ENCODE results near the gene MYCN.
A peak's percentile ranks its signal among the peaks of the same experiment; 100 is the strongest.

MYCN gene

GRCh38 chr2:15930589-15931318, 9.6 kb upstream of the MYCN start:
- no peak overlapping the region for H3K4me3 ChIP-seq (ENCODE audit: low read depth, low read length)

- H3K4me3 ChIP-seq (ENCODE audit: low read depth, low read length) = no peak overlapping the region
Observed at GRCh38 chr2:15931319-15931890, 8.9 kb upstream of the MYCN start.

GRCh38 chr2:15931950-15932349, 8.4 kb upstream of the MYCN start:
- no peak overlapping the region for H3K4me3 ChIP-seq (ENCODE audit: low read depth, low read length)

- no peak overlapping the region for H3K4me3 ChIP-seq (ENCODE audit: low read depth, low read length)
Observed at GRCh38 chr2:15932394-15933183, 7.8 kb upstream of the MYCN start.

GRCh38 chr2:15933184-15933845, 7.0 kb upstream of the MYCN start:
- H3K4me3 ChIP-seq (ENCODE audit: low read depth, low read length) = no peak overlapping the region

- no peak overlapping the region for H3K4me3 ChIP-seq (ENCODE audit: low read depth, low read length)
Observed at GRCh38 chr2:15934291-15934945, 5.9 kb upstream of the MYCN start.

- H3K4me3 ChIP-seq (ENCODE audit: low read depth, low read length) = no peak overlapping the region
Observed at GRCh38 chr2:15935189-15935588, 5.2 kb upstream of the MYCN start.

GRCh38 chr2:15935675-15936074, 4.7 kb upstream of the MYCN start:
- no peak overlapping the region for H3K4me3 ChIP-seq (ENCODE audit: low read depth, low read length)

- H3K4me3 ChIP-seq (ENCODE audit: low read depth, low read length) = no peak overlapping the region
Observed at GRCh38 chr2:15936277-15937104, 3.9 kb upstream of the MYCN start.

- no peak overlapping the region for H3K4me3 ChIP-seq (ENCODE audit: low read depth, low read length)
Observed at GRCh38 chr2:15937105-15937881, 3.1 kb upstream of the MYCN start.

GRCh38 chr2:15937882-15938802, 2.2 kb upstream of the MYCN start:
- no peak overlapping the region for H3K4me3 ChIP-seq (ENCODE audit: low read depth, low read length)

GRCh38 chr2:15938803-15939555, 1.4 kb upstream of the MYCN start:
- H3K4me3 ChIP-seq (ENCODE audit: low read depth, low read length) = no peak overlapping the region

- peak overlapping the region; percentile 2 for H3K4me3 ChIP-seq (ENCODE audit: low read depth, low read length)
Observed at GRCh38 chr2:15939556-15939853, 845 bp upstream of the MYCN start.

GRCh38 chr2:15940661-15941480, 521 bp downstream of the MYCN start:
- peak overlapping the region; percentile 83 for H3K4me3 ChIP-seq (ENCODE audit: low read depth, low read length)

- peak overlapping the region; percentile 88 for H3K4me3 ChIP-seq (ENCODE audit: low read depth, low read length)
Observed at GRCh38 chr2:15941481-15941850, 1.1 kb downstream of the MYCN start.

GRCh38 chr2:15941871-15942710, 1.7 kb downstream of the MYCN start:
- H3K4me3 ChIP-seq (ENCODE audit: low read depth, low read length) = peak overlapping the region; percentile 88

Measured in iPS-11a (cell line).